ENCODE results near the gene LRMDA.

LRMDA gene

DNA sequence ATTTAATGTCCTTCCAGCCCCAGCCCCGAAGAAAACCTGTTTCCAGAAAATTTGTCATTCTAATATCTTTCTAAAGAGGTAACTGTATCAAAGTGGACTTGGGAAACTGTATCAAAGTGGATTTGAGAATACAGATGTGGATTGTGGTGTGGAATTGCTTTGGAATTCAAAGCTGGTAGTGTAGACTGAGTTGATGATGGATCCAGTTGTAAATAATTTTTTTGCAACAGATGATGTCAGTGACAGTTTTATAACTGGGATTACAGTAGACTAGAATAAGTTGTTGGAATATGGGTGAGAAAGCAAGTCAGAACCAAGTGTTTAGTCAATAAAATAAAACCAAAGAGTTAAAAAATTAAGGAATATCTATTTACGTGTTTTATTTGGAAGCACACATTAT lies 202.1 kb downstream of the LRMDA start (continued):
- TF ChIP-seq SCRT2 (tag by site-specific recombination; IDR thresholded peaks at IDR 0.05) (peak; percentile 35; the same call in 1 of the 2 replicates), ZEB2 (tag by site-specific recombination; IDR thresholded peaks at IDR 0.05) (peak; percentile 28; the same call in 1 of the 2 replicates), ZNF449 (tag by site-specific recombination; IDR thresholded peaks at IDR 0.05) (no peak), ZNF138 (tag by site-specific recombination; IDR thresholded peaks at IDR 0.05; ENCODE audit: borderline replicate concordance) (no peak), ZIC2 (tag by site-specific recombination; IDR thresholded peaks at IDR 0.05) (no peak), KLF1 (tag by site-specific recombination; IDR thresholded peaks at IDR 0.05) (no peak), HOXA7 (CRISPR knock-in tag; IDR thresholded peaks at IDR 0.05; ENCODE audit: borderline replicate concordance) (no peak), ZSCAN23 (tag by site-specific recombination; IDR thresholded peaks at IDR 0.05) (no peak), ZBTB17 (tag by site-specific recombination; IDR thresholded peaks at IDR 0.05) (no peak), ZNF394 (tag by site-specific recombination; IDR thresholded peaks at IDR 0.05; ENCODE audit: borderline replicate concordance) (no peak), ZNF514 (tag by site-specific recombination; IDR thresholded peaks at IDR 0.05) (no peak)
- TF ChIP-seq, protein P1, sequence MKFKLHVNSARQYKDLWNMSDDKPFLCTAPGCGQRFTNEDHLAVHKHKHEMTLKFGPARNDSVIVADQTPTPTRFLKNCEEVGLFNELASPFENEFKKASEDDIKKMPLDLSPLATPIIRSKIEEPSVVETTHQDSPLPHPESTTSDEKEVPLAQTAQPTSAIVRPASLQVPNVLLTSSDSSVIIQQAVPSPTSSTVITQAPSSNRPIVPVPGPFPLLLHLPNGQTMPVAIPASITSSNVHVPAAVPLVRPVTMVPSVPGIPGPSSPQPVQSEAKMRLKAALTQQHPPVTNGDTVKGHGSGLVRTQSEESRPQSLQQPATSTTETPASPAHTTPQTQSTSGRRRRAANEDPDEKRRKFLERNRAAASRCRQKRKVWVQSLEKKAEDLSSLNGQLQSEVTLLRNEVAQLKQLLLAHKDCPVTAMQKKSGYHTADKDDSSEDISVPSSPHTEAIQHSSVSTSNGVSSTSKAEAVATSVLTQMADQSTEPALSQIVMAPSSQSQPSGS (tag by site-specific recombination; IDR thresholded peaks at IDR 0.05; ENCODE audit: low read depth) = 0 out of 2 replicates have a peak, but pooled peaks have one; percentile 11
- TF ChIP-seq, protein P2, sequence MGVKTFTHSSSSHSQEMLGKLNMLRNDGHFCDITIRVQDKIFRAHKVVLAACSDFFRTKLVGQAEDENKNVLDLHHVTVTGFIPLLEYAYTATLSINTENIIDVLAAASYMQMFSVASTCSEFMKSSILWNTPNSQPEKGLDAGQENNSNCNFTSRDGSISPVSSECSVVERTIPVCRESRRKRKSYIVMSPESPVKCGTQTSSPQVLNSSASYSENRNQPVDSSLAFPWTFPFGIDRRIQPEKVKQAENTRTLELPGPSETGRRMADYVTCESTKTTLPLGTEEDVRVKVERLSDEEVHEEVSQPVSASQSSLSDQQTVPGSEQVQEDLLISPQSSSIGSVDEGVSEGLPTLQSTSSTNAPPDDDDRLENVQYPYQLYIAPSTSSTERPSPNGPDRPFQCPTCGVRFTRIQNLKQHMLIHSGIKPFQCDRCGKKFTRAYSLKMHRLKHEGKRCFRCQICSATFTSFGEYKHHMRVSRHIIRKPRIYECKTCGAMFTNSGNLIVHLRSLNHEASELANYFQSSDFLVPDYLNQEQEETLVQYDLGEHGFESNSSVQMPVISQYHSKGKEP (tag by site-specific recombination; IDR thresholded peaks at IDR 0.05) = peak; percentile 17; the same call in 1 of the 2 replicates

DNA sequence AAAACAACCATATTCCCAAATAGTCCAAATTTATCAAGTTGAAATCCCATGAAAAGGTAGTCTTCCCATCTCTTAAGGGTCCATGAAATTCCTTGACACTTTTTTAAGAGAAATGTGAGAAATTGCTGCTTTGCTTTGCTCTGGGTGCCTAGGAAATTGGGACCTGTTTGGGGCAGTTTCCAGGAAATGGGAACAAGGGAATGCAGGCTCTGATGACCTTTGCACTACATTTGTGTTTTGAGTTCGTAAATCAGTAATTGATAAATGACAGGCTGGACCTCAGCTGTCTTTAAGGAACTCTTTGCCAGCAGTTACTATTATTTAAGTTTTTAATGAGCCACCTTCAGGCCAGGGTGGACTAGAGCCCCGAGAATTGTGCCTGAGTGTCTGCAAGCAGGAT lies 203.5 kb downstream of the LRMDA start:
- H3K4me3 ChIP-seq (ENCODE audit: low read depth, low read length) = no peak overlapping the region
- ChIA-PET POLR2A (no interaction called here), CTCF (no interaction called here)
- no peaks in the 10 kb centered on the region for H3K9me3 ChIP-seq (ENCODE audit: control insufficient read depth, insufficient read depth, low read depth, low read length)
- H3K4me1 ChIP-seq (ENCODE audit: control insufficient read depth, insufficient read depth, low read length) = 0 out of 2 replicates have a peak, but pooled peaks cover 3% of the 10 kb centered on the region
- H3K36me3 ChIP-seq (ENCODE audit: control insufficient read depth in 2 of 2, insufficient read depth in 1 of 2, low read length in 2 of 2) = no peaks in the 10 kb centered on the region
- no peak overlapping the region for H3K27ac ChIP-seq (ENCODE audit: extremely low read depth, low read depth, low read length)
- TF ChIP-seq ZNF76 (tag by site-specific recombination; IDR thresholded peaks at IDR 0.05; ENCODE audit: borderline replicate concordance, low read depth) (no peak), GLI2 (tag by site-specific recombination; IDR thresholded peaks at IDR 0.05; ENCODE audit: borderline replicate concordance, low read depth) (no peak), ZNF362 (tag by site-specific recombination; IDR thresholded peaks at IDR 0.05) (no peak), ZNF221 (tag by site-specific recombination; IDR thresholded peaks at IDR 0.05; ENCODE audit: borderline replicate concordance) (no peak), MEIS1 (CRISPR knock-in tag; IDR thresholded peaks at IDR 0.05; ENCODE audit: borderline replicate concordance) (no peak), ZBTB17 (tag by site-specific recombination; IDR thresholded peaks at IDR 0.05) (no peak), ZNF280D (tag by site-specific recombination; IDR thresholded peaks at IDR 0.05) (no peak), ZNF37A (tag by site-specific recombination; IDR thresholded peaks at IDR 0.05) (no peak), ZNF561 (tag by site-specific recombination; IDR thresholded peaks at IDR 0.05; ENCODE audit: borderline replicate concordance) (no peak), ZNF626 (tag by site-specific recombination; IDR thresholded peaks at IDR 0.05) (no peak), SALL2 (tag by site-specific recombination; IDR thresholded peaks at IDR 0.05; ENCODE audit: borderline replicate concordance) (no peak), ZSCAN5A (tag by site-specific recombination; IDR thresholded peaks at IDR 0.05) (no peak), HOXA7 (CRISPR knock-in tag; IDR thresholded peaks at IDR 0.05; ENCODE audit: borderline replicate concordance) (no peak), ZNF274 (IDR thresholded peaks at IDR 0.05; ENCODE audit: low read length) (no peak), ZNF274 (tag by site-specific recombination; IDR thresholded peaks at IDR 0.05; ENCODE audit: borderline replicate concordance) (no peak), ZNF501 (tag by site-specific recombination; IDR thresholded peaks at IDR 0.05) (no peak)
